ENCODE results near the gene ARID1B. TPM values are rescaled to one million over a fixed set of nuclear protein-coding genes. Genes with fewer than 3 reads are reported as not detected.
A peak's percentile ranks its signal among the peaks of the same experiment; 100 is the strongest.

ARID1B gene
- total and polyA plus RNA-seq, 2 of the 13 experiments (the other 11 are each of a cell fraction or from before 2014, with no cell fraction given) = 20.1 to 32.6 TPM

GRCh38 chr6:157240059-157240959, 463.1 kb downstream of the ARID1B start (continued):
- TF ChIP-seq FIP1L1 (IDR thresholded peaks at IDR 0.05; ENCODE audit: borderline replicate concordance, insufficient read depth, low read depth, low read length) (no peak), FOSL2 (CRISPR knock-in tag; IDR thresholded peaks at IDR 0.05) (peak; percentile 25), SMARCE1 (IDR thresholded peaks at IDR 0.05; ENCODE audit: borderline replicate concordance) (no peak), IKZF1 (IDR thresholded peaks at IDR 0.05) (no peak), MTERF4 (CRISPR knock-in tag; IDR thresholded peaks at IDR 0.05) (no peak), YY1 (IDR thresholded peaks at IDR 0.05; ENCODE audit: insufficient read depth, insufficient replicate concordance, low read depth, low read length) (peak; percentile 31), POLR2G (IDR thresholded peaks at IDR 0.05; ENCODE audit: low read depth, low read length) (no peak), ZNF333 (CRISPR knock-in tag; IDR thresholded peaks at IDR 0.05; ENCODE audit: borderline replicate concordance) (0 out of 2 replicates have a peak, but pooled peaks have one; percentile 40)

- in situ Hi-C loops (cut with HindIII; ENCODE audit: extremely low pct_ligation_motif_present, low pct_unique_long_range_greater_than_20kb) (no loop called here), intact Hi-C loops (cut with micrococcal nuclease; ENCODE audit: unreplicated experiment) (no loop called here)
- no peaks in the 10 kb centered on the region for H3K9me3 ChIP-seq (ENCODE audit: low read length)
- peak overlapping the region; percentile 30 to 68 (median 52); a peak in 3 of 6 replicates for H3K4me3 ChIP-seq (replicated peaks in 1 of 3; ENCODE audit: insufficient read depth in 1 of 3, low read depth in 2 of 3, low read length in 3 of 3)
- H4K20me1 ChIP-seq (ENCODE audit: insufficient read depth, low read length) = no peaks in the 10 kb centered on the region
- DNase-seq (ENCODE audit: low spot score) (no peak), ATAC-seq (no peak; the same call in 2 of the 3 replicates), FAIRE-seq (no peak)
- CTCF ChIA-PET (ENCODE audit: low intra/inter-chr PET ratio, low total read pairs) = no interaction called here
- no peak overlapping the region for H2AFZ ChIP-seq (ENCODE audit: low read length)
- no TSS peak for BruUV-seq (replicated peaks)
- TF ChIP-seq ZNF687 (CRISPR knock-in tag; IDR thresholded peaks at IDR 0.05) = peak; percentile 32; the same call in 1 of the 2 replicates
- TF ChIP-seq ZNF121 (CRISPR knock-in tag; IDR thresholded peaks at IDR 0.05) = no peak
- TF ChIP-seq ZNF558 (CRISPR knock-in tag; IDR thresholded peaks at IDR 0.05; ENCODE audit: borderline replicate concordance) = no peak
- TF ChIP-seq DMAP1 (CRISPR knock-in tag; IDR thresholded peaks at IDR 0.05) = no peak
- TF ChIP-seq KDM5B (CRISPR knock-in tag; IDR thresholded peaks at IDR 0.05; ENCODE audit: borderline replicate concordance) = 0 out of 2 replicates have a peak, but pooled peaks have one; percentile 13
- TF ChIP-seq ZBTB7A (CRISPR knock-in tag; IDR thresholded peaks at IDR 0.05) = no peak
- no peak overlapping the region for H3K27ac ChIP-seq (ENCODE audit: extremely low read length, insufficient read depth, low read length)
- POLR2A ChIA-PET = no interaction called here
- no peaks in the 10 kb centered on the region for H3K36me3 ChIP-seq (replicated peaks in 1 of 2; ENCODE audit: control insufficient read depth in 1 of 2, insufficient read depth in 2 of 2, low read length in 2 of 2)
- H3K4me1 ChIP-seq (ENCODE audit: insufficient read depth, low read length) = peaks cover 15% of the 10 kb centered on the region
- no peak overlapping the region for H3K9ac ChIP-seq (ENCODE audit: insufficient read depth, low read depth, low read length)
- peak overlapping the region; percentile 81 for H3K4me2 ChIP-seq (ENCODE audit: low read depth, low read length)
- no peaks in the 10 kb centered on the region for H3K79me2 ChIP-seq (ENCODE audit: insufficient read depth, low read length)
- H3K27me3 ChIP-seq (ENCODE audit: control insufficient read depth in 1 of 2, insufficient read depth in 2 of 2, low read length in 2 of 2) = peaks cover 3 to 75% of the 10 kb centered on the region in 2 experiments; a peak in 4 of 5 replicates
- 48% methylated on average over 10 of the region's 10 CpGs for WGBS (ENCODE audit: low lambda C conversion rate)
Measured at GRCh38 chr6:157240960-157241311, 463.8 kb downstream of the ARID1B start.
